22Rv1 (cell line): Measurements from ENCODE around the gene OR1D2.

Experiments used
- H3K27ac ChIP-seq: fragments of 450-650 bp; 2 replicates; pipeline ENCODE4 v1.5.1; 2017
- ZFX ChIP-seq: fragments of 450-650 bp; IDR thresholded peaks from 2 replicates; pipeline ENCODE4 v1.6.1; 2017; ENCODE audit warnings: antibody characterized with exemption, borderline replicate concordance
- TF ChIP-seq, protein P1 (sequence below): fragments of 450-650 bp; IDR thresholded peaks from 2 replicates; pipeline ENCODE4 v1.5.1; 2017; ENCODE audit warnings: mild to moderate bottlenecking

OR1D2 gene

DNA sequence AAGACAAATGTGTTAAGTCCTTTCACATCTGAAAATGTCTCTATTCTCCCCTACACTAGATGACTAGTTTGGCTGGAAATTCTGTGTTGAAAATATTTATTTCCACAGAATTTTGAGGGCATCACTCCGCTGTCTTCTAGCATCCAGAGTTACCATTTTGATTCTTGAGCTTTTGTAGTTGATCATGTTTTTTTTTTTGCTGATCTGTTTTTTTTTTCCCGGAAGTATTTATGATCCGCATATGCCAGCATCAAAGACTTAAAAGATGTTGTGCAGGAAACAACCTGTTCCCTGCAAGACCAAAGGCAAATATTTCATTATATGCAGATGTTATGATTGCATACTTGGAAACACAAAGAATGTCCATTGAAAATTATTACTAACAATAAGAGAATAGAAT, 57.5 kb downstream of the OR1D2 start:
- no peak overlapping the region for H3K27ac ChIP-seq
- no peak for TF ChIP-seq ZFX
- TF ChIP-seq, protein P1, sequence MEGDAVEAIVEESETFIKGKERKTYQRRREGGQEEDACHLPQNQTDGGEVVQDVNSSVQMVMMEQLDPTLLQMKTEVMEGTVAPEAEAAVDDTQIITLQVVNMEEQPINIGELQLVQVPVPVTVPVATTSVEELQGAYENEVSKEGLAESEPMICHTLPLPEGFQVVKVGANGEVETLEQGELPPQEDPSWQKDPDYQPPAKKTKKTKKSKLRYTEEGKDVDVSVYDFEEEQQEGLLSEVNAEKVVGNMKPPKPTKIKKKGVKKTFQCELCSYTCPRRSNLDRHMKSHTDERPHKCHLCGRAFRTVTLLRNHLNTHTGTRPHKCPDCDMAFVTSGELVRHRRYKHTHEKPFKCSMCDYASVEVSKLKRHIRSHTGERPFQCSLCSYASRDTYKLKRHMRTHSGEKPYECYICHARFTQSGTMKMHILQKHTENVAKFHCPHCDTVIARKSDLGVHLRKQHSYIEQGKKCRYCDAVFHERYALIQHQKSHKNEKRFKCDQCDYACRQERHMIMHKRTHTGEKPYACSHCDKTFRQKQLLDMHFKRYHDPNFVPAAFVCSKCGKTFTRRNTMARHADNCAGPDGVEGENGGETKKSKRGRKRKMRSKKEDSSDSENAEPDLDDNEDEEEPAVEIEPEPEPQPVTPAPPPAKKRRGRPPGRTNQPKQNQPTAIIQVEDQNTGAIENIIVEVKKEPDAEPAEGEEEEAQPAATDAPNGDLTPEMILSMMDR: no peak

DNA sequence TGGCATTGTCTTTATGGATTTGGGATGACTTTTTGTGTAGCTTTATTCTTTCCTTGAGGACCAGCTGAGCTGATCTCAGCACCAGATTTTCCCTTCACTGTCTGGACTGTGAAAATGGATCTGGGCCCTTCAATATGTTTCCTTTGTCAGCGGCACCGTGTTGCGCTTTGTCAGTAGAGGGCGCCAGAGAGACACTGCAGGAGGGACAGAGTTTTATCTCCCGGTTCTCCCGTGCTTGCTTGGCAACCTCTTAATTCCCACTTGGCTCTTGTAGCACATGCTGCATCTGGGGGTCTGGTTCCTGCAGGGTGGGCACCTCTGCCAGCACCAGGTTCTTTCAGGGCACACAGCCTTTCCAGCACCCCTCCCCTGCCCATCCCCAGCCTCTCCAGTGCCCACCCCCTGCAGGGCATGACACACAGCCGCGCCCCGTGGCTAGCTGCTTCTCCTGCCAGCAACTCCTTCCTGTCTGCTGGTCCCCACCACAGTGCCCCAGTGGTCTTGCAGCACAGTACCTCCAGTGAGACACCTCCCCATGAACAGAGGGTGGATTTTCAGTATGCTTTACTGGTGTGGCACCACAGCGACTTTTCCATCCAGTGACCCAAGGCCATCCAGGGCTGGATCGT, 60.4 kb downstream of the OR1D2 start:
- TF ChIP-seq, protein P1: peak; percentile 92
- TF ChIP-seq ZFX: no peak
- no peak overlapping the region for H3K27ac ChIP-seq

GRCh38 chr17:3040882-3041281, 63.3 kb downstream of the OR1D2 start:
- TF ChIP-seq, protein P1: no peak
- no peak for TF ChIP-seq ZFX
- no peak overlapping the region for H3K27ac ChIP-seq

GRCh38 chr17:3039736-3040135, 64.5 kb downstream of the OR1D2 start:
- TF ChIP-seq ZFX: no peak
- TF ChIP-seq, protein P1: no peak
- no peak overlapping the region for H3K27ac ChIP-seq

- TF ChIP-seq, protein P1: no peak
- no peak for TF ChIP-seq ZFX
- no peak overlapping the region for H3K27ac ChIP-seq
These were observed 65.3 kb downstream of the OR1D2 start for GRCh38 chr17:3038941-3039340.
